Measurements from ENCODE around the gene PLA2G2C.

- TF ChIP-seq CTCF (IDR thresholded peaks at IDR 0.05; ENCODE audit: insufficient read depth, low read depth, low read length) (no peak), EZH2 (IDR thresholded peaks at IDR 0.05; ENCODE audit: insufficient read depth, low read length) (no peak)
Measured at GRCh38 chr1:20168564-20169491, 17.5 kb downstream of the PLA2G2C start.
